H9 (cell line): ENCODE measurements around the gene CD226. TPM values are rescaled to one million over a fixed set of nuclear protein-coding genes. Genes with fewer than 3 reads are reported as not detected.

Experiments
- DNase-seq: peaks from one replicate; pipeline ENCODE4 v3.0.0-alpha.2; 2017
- H2AFZ ChIP-seq: one replicate; pipeline ENCODE4 v1.6.1; 2013; ENCODE audit warnings: mild to moderate bottlenecking, low read length, control low read depth, moderate library complexity
- H2AK5ac ChIP-seq: 2 replicates; pipeline ENCODE4 v1.6.1; 2013; ENCODE audit warnings: low read length, control low read depth, mixed read lengths; ENCODE audit not compliant: insufficient read length
- H2BK120ac ChIP-seq: one replicate; pipeline ENCODE4 v1.6.1; 2013; ENCODE audit warnings: low read depth, mild to moderate bottlenecking, low read length, control low read depth, inconsistent platforms; ENCODE audit not compliant: poor library complexity, severe bottlenecking
- H2BK12ac ChIP-seq: 2 replicates; pipeline ENCODE4 v1.6.1; 2013; ENCODE audit warnings: low read length, control low read depth, mixed read lengths, low read depth; ENCODE audit not compliant: insufficient read length
- H2BK15ac ChIP-seq: 2 replicates; pipeline ENCODE4 v1.6.1; 2013; ENCODE audit warnings: low read depth, low read length, control low read depth
- H2BK20ac ChIP-seq: one replicate; pipeline ENCODE4 v1.6.1; 2013; ENCODE audit warnings: low read depth, mild to moderate bottlenecking, low read length, control low read depth, inconsistent platforms; ENCODE audit not compliant: poor library complexity, severe bottlenecking
- H2BK5ac ChIP-seq: 2 replicates; pipeline ENCODE4 v1.6.1; 2013; ENCODE audit warnings: low read length, control low read depth, mixed read lengths; ENCODE audit not compliant: insufficient read length
- H3K14ac ChIP-seq: 2 replicates; pipeline ENCODE4 v1.6.1; 2013; ENCODE audit warnings: low read length, control low read depth; ENCODE audit not compliant: insufficient read depth
- H3K18ac ChIP-seq: 2 replicates; pipeline ENCODE4 v1.6.1; 2013; ENCODE audit warnings: low read depth, mild to moderate bottlenecking, mixed read lengths, low read length, control low read depth; ENCODE audit not compliant: insufficient read length
- H3K23ac ChIP-seq: 2 replicates; pipeline ENCODE4 v1.6.1; 2013; ENCODE audit warnings: low read length, control low read depth, mixed read lengths, low read depth; ENCODE audit not compliant: insufficient read length
- H3K23me2 ChIP-seq: 2 replicates; pipeline ENCODE4 v1.6.1; 2013; ENCODE audit warnings: low read depth, mild to moderate bottlenecking, mixed read lengths, low read length, control low read depth; ENCODE audit not compliant: insufficient read length, poor library complexity, severe bottlenecking
- H3K27ac ChIP-seq: 2 replicates; pipeline ENCODE4 v1.5.1; 2013; ENCODE audit warnings: low read length, control low read depth, mixed read lengths, low read depth; ENCODE audit not compliant: insufficient read length
- H3K27me3 ChIP-seq: 2 replicates; pipeline ENCODE4 v1.6.1; 2013; ENCODE audit warnings: low read length, control low read depth, inconsistent platforms; ENCODE audit not compliant: insufficient read depth
- H3K4ac ChIP-seq: 2 replicates; pipeline ENCODE4 v1.6.1; 2013; ENCODE audit warnings: low read depth, mild to moderate bottlenecking, control low read depth, inconsistent platforms, low read length, moderate library complexity
- H3K4me1 ChIP-seq: 2 replicates; pipeline ENCODE4 v1.6.1; 2013; ENCODE audit warnings: low read length, control low read depth, inconsistent platforms; ENCODE audit not compliant: insufficient read depth
- H3K4me2 ChIP-seq: 2 replicates; pipeline ENCODE4 v1.6.1; 2013; ENCODE audit warnings: low read length, control low read depth, mixed read lengths; ENCODE audit not compliant: insufficient read length, insufficient read depth
- H3K56ac ChIP-seq: 2 replicates; pipeline ENCODE4 v1.6.1; 2013; ENCODE audit warnings: low read depth, mild to moderate bottlenecking, mixed read lengths, low read length, control low read depth; ENCODE audit not compliant: insufficient read length
- H3K79me1 ChIP-seq: 2 replicates; pipeline ENCODE4 v1.6.1; 2013; ENCODE audit warnings: low read depth, mild to moderate bottlenecking, moderate library complexity, low read length, control low read depth, inconsistent platforms; ENCODE audit not compliant: insufficient read depth, poor library complexity, severe bottlenecking
- H3K79me2 ChIP-seq: 2 replicates; pipeline ENCODE4 v1.6.1; 2013; ENCODE audit warnings: low read length, control low read depth, inconsistent platforms; ENCODE audit not compliant: insufficient read depth
- H3K9ac ChIP-seq: 2 replicates; pipeline ENCODE4 v1.6.1; 2013; ENCODE audit warnings: low read length, control low read depth, mixed read lengths; ENCODE audit not compliant: insufficient read length; ENCODE audit errors: extremely low read depth
- H3K9me3 ChIP-seq: one replicate; pipeline ENCODE4 v1.6.1; 2013; ENCODE audit warnings: low read depth, low read length, inconsistent platforms; ENCODE audit not compliant: control insufficient read depth
- H3T11ph ChIP-seq: one replicate; pipeline ENCODE4 v1.6.1; 2013; ENCODE audit warnings: mild to moderate bottlenecking, low read length, control low read depth, inconsistent platforms
- H4K20me1 ChIP-seq: one replicate; pipeline ENCODE4 v1.6.1; 2013; ENCODE audit not compliant: control insufficient read depth, insufficient read length, insufficient read depth
- H4K5ac ChIP-seq: 2 replicates; pipeline ENCODE4 v1.6.1; 2013; ENCODE audit warnings: low read depth, mild to moderate bottlenecking, mixed read lengths, low read length, control low read depth; ENCODE audit not compliant: insufficient read length
- H4K8ac ChIP-seq: replicated peaks from 2 replicates; pipeline ENCODE4 v1.6.1; 2013; ENCODE audit warnings: low read length, control low read depth, mixed read lengths, low read depth; ENCODE audit not compliant: insufficient read length
- H4K91ac ChIP-seq: 2 replicates; pipeline ENCODE4 v1.6.1; 2013; ENCODE audit warnings: low read depth, mild to moderate bottlenecking, moderate library complexity, mixed read lengths, low read length, control low read depth; ENCODE audit not compliant: insufficient read length
- H3K27ac Mint-ChIP-seq, 3 experiments: 2 replicates in 2 of 3; 3 replicates in 1 of 3; pipeline ENCODE4 v1.8.0; 2020 to 2021; ENCODE audit warnings: mixed read lengths in 3 of 3, mild to moderate bottlenecking in 1 of 3, moderate library complexity in 1 of 3
- H3K27me3 Mint-ChIP-seq: 2 replicates; pipeline ENCODE4 v1.8.0; 2021; ENCODE audit warnings: low read depth, mild to moderate bottlenecking, moderate library complexity, mixed read lengths
- H3K36me3 Mint-ChIP-seq, 3 experiments: 2 replicates in 2 of 3; 3 replicates in 1 of 3; pipeline ENCODE4 v1.8.0; 2020 to 2021; ENCODE audit warnings: low read depth in 3 of 3, mixed read lengths in 3 of 3; ENCODE audit not compliant: insufficient read depth in 1 of 3
- H3K4me1 Mint-ChIP-seq, 2 experiments: 2 replicates each; pipeline ENCODE4 v1.8.0; 2020; ENCODE audit warnings: mixed read lengths in 2 of 2
- H3K4me3 Mint-ChIP-seq, 2 experiments: 2 replicates in 1 of 2; 3 replicates in 1 of 2; pipeline ENCODE4 v1.8.0; 2020 to 2021; ENCODE audit warnings: mild to moderate bottlenecking in 2 of 2, mixed read lengths in 2 of 2, moderate library complexity in 1 of 2
- H3K9me3 Mint-ChIP-seq, 2 experiments: 2 replicates in 1 of 2; 3 replicates in 1 of 2; pipeline ENCODE4 v1.8.0; 2020; ENCODE audit warnings: mild to moderate bottlenecking in 2 of 2, mixed read lengths in 2 of 2, moderate library complexity in 1 of 2
- CTCF ChIP-seq: fragments of 200-600 bp; sonication (generic); conservative IDR thresholded peaks from 3 replicates; pipeline ENCODE4 v1.8.0; 2021; ENCODE audit warnings: antibody characterized with exemption, mild to moderate bottlenecking
- WGBS: extraction: QIAGEN DNeasy Blood & Tissue Kit; methylation state at CpG from one replicate; pipeline ENCODE4 v1.1.7; 2013; ENCODE audit warnings: missing lambda C conversion rate, low lambda C conversion rate, mixed read lengths; ENCODE audit not compliant: insufficient read length; ENCODE audit errors: extremely low coverage; 5-methylcytosine and 5-hydroxymethylcytosine counted together
- total RNA-seq: library from RNA; stranded (reverse); gene quantifications from 2 replicates; pipeline ENCODE4 v1.2.1, GENCODE V29; 2021

The CD226 gene
- total RNA-seq, 1 experiment from 2014 or later, result not detected

GRCh38 chr18:69814861-69815385 lies 132.8 kb downstream of the CD226 start:
- Histone ChIP-seq H4K91ac (no peak overlapping the region), H4K8ac (no peak overlapping the region), H3K56ac (no peak overlapping the region), H3K18ac (no peak overlapping the region), H3K79me1 (no peaks in the 10 kb centered on the region), H2BK20ac (no peak overlapping the region), H3K4me1 (no peaks in the 10 kb centered on the region), H2AK5ac (no peak overlapping the region), H3K4ac (no peak overlapping the region), H3K23ac (no peak overlapping the region), H3K9ac (no peak overlapping the region), H3K27me3 (no peaks in the 10 kb centered on the region), H2BK15ac (no peak overlapping the region), H3K27ac (no peak overlapping the region), H3K4me2 (no peak overlapping the region), H4K5ac (no peak overlapping the region), H2AFZ (no peak overlapping the region), H3K23me2 (no peaks in the 10 kb centered on the region), H3T11ph (no peak overlapping the region), H2BK120ac (no peak overlapping the region), H2BK5ac (no peak overlapping the region), H3K14ac (no peak overlapping the region), H3K79me2 (no peaks in the 10 kb centered on the region), H3K9me3 (no peaks in the 10 kb centered on the region), H4K20me1 (no peaks in the 10 kb centered on the region), H2BK12ac (no peak overlapping the region)
- peaks cover 0 to 13% (median 0%) of the 10 kb centered on the region in 3 experiments; a peak in 4 of 7 replicates for H3K36me3 Mint-ChIP-seq
- H3K4me1 Mint-ChIP-seq, result peaks cover 5 to 7% of the 10 kb centered on the region in 2 experiments; a peak in 3 of 4 replicates
- H3K4me3 Mint-ChIP-seq, result no peak overlapping the region
- TF ChIP-seq CTCF, result no peak; the same call in 2 of the 3 replicates
- no peaks in the 10 kb centered on the region for H3K27me3 Mint-ChIP-seq
- H3K27ac Mint-ChIP-seq, result no peak overlapping the region
- DNase-seq, result no peak
- WGBS, result no CpG with 5 or more reads among the region's 4 CpGs
- H3K9me3 Mint-ChIP-seq, result peaks cover 8 to 10% of the 10 kb centered on the region in 2 experiments; a peak in 4 of 5 replicates
